Suprapubic skin (tissue), 4 donors: ENCODE data around the gene OR51A2. TPM values are rescaled to one million over a fixed set of nuclear protein-coding genes. Genes with fewer than 3 reads are reported as not detected.

ENCODE experiments used
- DNase-seq, 2 donors: peaks; one replicate each; pipeline ENCODE4 v3.0.0-alpha.2; 2019; ENCODE audit warnings: low spot score in 2 of 2
- H3K27ac ChIP-seq: fragments of 200-600 bp; sonication (generic); one replicate; pipeline ENCODE4 v1.5.1; 2019
- H3K27me3 ChIP-seq: fragments of 200-600 bp; sonication (generic); one replicate; pipeline ENCODE4 v1.5.1; 2019
- H3K36me3 ChIP-seq: fragments of 200-600 bp; sonication (generic); one replicate; pipeline ENCODE4 v1.5.1; 2019
- H3K4me1 ChIP-seq: fragments of 200-600 bp; sonication (generic); one replicate; pipeline ENCODE4 v1.5.1; 2019
- H3K4me3 ChIP-seq: fragments of 200-600 bp; sonication (generic); one replicate; pipeline ENCODE4 v1.5.1; 2019; ENCODE audit warnings: mild to moderate bottlenecking
- H3K9me3 ChIP-seq: fragments of 200-600 bp; sonication (generic); one replicate; pipeline ENCODE4 v1.5.1; 2019
- EP300 ChIP-seq: sonication (generic); formaldehyde crosslinking; IDR thresholded peaks from one replicate; pipeline ENCODE4 v1.6.1; 2017; ENCODE audit warnings: antibody characterized with exemption
- POLR2A ChIP-seq, 2 donors: fragments of 450-650 bp; IDR thresholded peaks; one replicate each; pipeline ENCODE4 v1.6.1; 2017; ENCODE audit warnings: antibody characterized with exemption in 2 of 2, mild to moderate bottlenecking in 2 of 2, moderate library complexity in 2 of 2
- POLR2AphosphoS5 ChIP-seq, 3 donors: sonication (generic); formaldehyde crosslinking; IDR thresholded peaks; one replicate each; pipeline ENCODE4 v1.6.1; 2017; ENCODE audit warnings: antibody characterized with exemption in 3 of 3
- whole genome bisulfite sequencing: methylation state at CpG from one replicate; pipeline ENCODE4 v1.1.5; 2018; 5-methylcytosine and 5-hydroxymethylcytosine counted together
- total RNA-seq, 4 donors: library from RNA; depleted of rRNA; stranded (reverse); fragments of >200 nt; gene quantifications; one replicate each; pipeline ENCODE4 v1.1.0, GENCODE V29; 2016
- TF ChIP-seq, protein P1 (sequence below), 2 donors: fragments of 200-600 bp in 1 of 2; fragments of 450-650 bp in 1 of 2; sonication (generic) in 1 of 2; IDR thresholded peaks; one replicate each; pipeline ENCODE4 v1.5.1; 2016 to 2019; ENCODE audit warnings: antibody characterized with exemption in 2 of 2, mild to moderate bottlenecking in 1 of 2, moderate library complexity in 1 of 2

Gene OR51A2
- total RNA-seq, 4 donors from 2014 or later = not detected

DNA sequence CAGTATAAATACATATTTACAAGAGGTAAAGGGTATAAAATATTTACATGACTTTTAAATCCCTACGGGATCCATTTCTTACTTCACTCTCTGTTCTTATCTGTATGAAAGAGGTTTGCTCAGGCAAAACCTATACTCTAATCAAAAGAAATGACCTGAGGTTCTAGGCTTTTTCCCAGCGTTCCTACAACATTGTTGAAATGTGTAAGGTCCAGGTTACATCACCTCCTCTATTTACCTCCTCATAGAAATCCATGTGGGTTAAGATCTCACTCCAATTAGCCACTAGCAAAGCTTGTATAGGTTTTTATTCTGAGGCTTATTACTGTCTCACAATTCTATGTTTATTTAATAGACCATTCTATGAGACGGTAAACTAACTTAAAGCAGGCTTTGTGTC, 27.2 kb upstream of the OR51A2 start:
- DNase-seq = no peak
- TF ChIP-seq POLR2AphosphoS5 (IDR thresholded peaks at IDR 0.05) (no peak), POLR2A (IDR thresholded peaks at IDR 0.05) (no peak)
- no peaks in the 10 kb centered on the region for H3K9me3 ChIP-seq
- no peak overlapping the region for H3K27ac ChIP-seq
- no peaks in the 10 kb centered on the region for H3K4me1 ChIP-seq
- whole genome bisulfite sequencing = 76% methylated on average over 3 of the region's 3 CpGs
- no peak overlapping the region for H3K4me3 ChIP-seq
- H3K36me3 ChIP-seq = no peaks in the 10 kb centered on the region
- H3K27me3 ChIP-seq = no peaks in the 10 kb centered on the region

DNA sequence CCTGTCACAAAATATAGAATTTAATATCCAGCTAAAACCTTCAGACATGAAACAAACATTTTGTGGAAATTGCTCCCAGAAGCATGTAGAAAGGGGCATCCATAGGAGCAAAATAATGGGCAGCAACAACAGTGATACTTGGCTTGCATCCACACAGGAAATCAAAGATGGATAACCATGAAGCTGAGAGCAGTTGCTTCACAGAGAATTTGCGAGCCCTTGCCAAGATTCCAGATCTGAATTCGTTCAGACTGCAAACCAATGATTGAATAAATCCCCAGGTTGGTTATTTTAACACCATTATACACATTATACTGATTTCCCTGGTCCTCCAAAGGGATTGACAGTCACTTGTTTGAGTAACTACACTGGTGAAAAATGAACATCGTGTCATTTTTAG, 23.5 kb upstream of the OR51A2 start:
- H3K4me3 ChIP-seq = no peak overlapping the region
- H3K27me3 ChIP-seq = no peaks in the 10 kb centered on the region
- no peak for DNase-seq
- TF ChIP-seq POLR2A (IDR thresholded peaks at IDR 0.05) (no peak), EP300 (no peak), POLR2AphosphoS5 (IDR thresholded peaks at IDR 0.05) (no peak)
- TF ChIP-seq, protein P1, sequence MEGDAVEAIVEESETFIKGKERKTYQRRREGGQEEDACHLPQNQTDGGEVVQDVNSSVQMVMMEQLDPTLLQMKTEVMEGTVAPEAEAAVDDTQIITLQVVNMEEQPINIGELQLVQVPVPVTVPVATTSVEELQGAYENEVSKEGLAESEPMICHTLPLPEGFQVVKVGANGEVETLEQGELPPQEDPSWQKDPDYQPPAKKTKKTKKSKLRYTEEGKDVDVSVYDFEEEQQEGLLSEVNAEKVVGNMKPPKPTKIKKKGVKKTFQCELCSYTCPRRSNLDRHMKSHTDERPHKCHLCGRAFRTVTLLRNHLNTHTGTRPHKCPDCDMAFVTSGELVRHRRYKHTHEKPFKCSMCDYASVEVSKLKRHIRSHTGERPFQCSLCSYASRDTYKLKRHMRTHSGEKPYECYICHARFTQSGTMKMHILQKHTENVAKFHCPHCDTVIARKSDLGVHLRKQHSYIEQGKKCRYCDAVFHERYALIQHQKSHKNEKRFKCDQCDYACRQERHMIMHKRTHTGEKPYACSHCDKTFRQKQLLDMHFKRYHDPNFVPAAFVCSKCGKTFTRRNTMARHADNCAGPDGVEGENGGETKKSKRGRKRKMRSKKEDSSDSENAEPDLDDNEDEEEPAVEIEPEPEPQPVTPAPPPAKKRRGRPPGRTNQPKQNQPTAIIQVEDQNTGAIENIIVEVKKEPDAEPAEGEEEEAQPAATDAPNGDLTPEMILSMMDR (IDR thresholded peaks at IDR 0.05) = no peak
- H3K27ac ChIP-seq = no peak overlapping the region
- 46% methylated on average over 3 of the region's 3 CpGs for WGBS
- H3K9me3 ChIP-seq = no peaks in the 10 kb centered on the region
- no peaks in the 10 kb centered on the region for H3K36me3 ChIP-seq
- no peaks in the 10 kb centered on the region for H3K4me1 ChIP-seq

- H3K36me3 ChIP-seq = no peaks in the 10 kb centered on the region
- H3K4me1 ChIP-seq = no peaks in the 10 kb centered on the region
- H3K9me3 ChIP-seq = no peaks in the 10 kb centered on the region
- DNase-seq = no peak
- no peaks in the 10 kb centered on the region for H3K27me3 ChIP-seq
- no peak overlapping the region for H3K4me3 ChIP-seq
- TF ChIP-seq EP300 = no peak
- no peak for TF ChIP-seq POLR2AphosphoS5 (IDR thresholded peaks at IDR 0.05)
- TF ChIP-seq, protein P1 (IDR thresholded peaks at IDR 0.05) = no peak
- no peak for TF ChIP-seq POLR2A (IDR thresholded peaks at IDR 0.05)
- 78% methylated on average over 5 of the region's 5 CpGs for WGBS
- no peak overlapping the region for H3K27ac ChIP-seq
Measured at GRCh38 chr11:4975436-4975835, 19.9 kb upstream of the OR51A2 start.

DNA sequence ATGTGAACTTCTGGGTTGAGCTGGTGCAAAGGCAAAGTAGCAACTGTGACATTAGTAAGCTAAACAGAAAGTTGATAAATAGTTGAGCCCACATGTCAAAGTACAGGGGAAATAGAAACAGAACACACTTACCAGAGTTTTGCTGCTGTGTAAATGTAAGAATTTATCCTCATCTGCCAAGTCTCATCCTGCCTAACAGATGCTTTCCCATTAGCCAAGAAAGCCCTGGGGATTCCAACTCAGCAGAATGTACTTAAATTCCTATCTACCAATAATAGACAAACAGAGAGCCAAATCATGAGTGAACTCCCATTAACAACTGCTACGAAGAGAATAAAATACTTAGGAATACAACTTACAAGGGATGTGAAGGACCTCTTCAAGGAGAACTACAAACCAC, 7.3 kb upstream of the OR51A2 start:
- Histone ChIP-seq H3K4me1 (no peaks in the 10 kb centered on the region), H3K4me3 (no peak overlapping the region), H3K27ac (no peak overlapping the region), H3K36me3 (no peaks in the 10 kb centered on the region), H3K9me3 (no peaks in the 10 kb centered on the region), H3K27me3 (no peaks in the 10 kb centered on the region)
- no peak for DNase-seq
- TF ChIP-seq POLR2AphosphoS5 (IDR thresholded peaks at IDR 0.05) (no peak), POLR2A (IDR thresholded peaks at IDR 0.05) (no peak), EP300 (no peak)
- TF ChIP-seq, protein P1 (IDR thresholded peaks at IDR 0.05) = no peak
- 31% methylated on average over 1 of the region's 1 CpG for WGBS

- Histone ChIP-seq H3K36me3 (no peaks in the 10 kb centered on the region), H3K4me1 (no peaks in the 10 kb centered on the region), H3K27me3 (no peaks in the 10 kb centered on the region), H3K9me3 (no peaks in the 10 kb centered on the region), H3K27ac (no peak overlapping the region), H3K4me3 (no peak overlapping the region)
- 84% methylated on average over 3 of the region's 3 CpGs for WGBS
- DNase-seq = no peak
- TF ChIP-seq POLR2A (IDR thresholded peaks at IDR 0.05) = no peak
- TF ChIP-seq EP300 = no peak
- no peak for TF ChIP-seq POLR2AphosphoS5 (IDR thresholded peaks at IDR 0.05)
- TF ChIP-seq, protein P1 (IDR thresholded peaks at IDR 0.05) = no peak
Measured at GRCh38 chr11:4960877-4961276, 5.4 kb upstream of the OR51A2 start.

- no peaks in the 10 kb centered on the region for H3K27me3 ChIP-seq
- H3K4me3 ChIP-seq = no peak overlapping the region
- no peaks in the 10 kb centered on the region for H3K4me1 ChIP-seq
- WGBS = 79% methylated on average over 4 of the region's 4 CpGs
- H3K9me3 ChIP-seq = no peaks in the 10 kb centered on the region
- TF ChIP-seq EP300 (no peak), POLR2A (IDR thresholded peaks at IDR 0.05) (no peak), POLR2AphosphoS5 (IDR thresholded peaks at IDR 0.05) (no peak)
- TF ChIP-seq, protein P1 (IDR thresholded peaks at IDR 0.05) = no peak
- no peak overlapping the region for H3K27ac ChIP-seq
- DNase-seq = no peak
- no peaks in the 10 kb centered on the region for H3K36me3 ChIP-seq
Measured at GRCh38 chr11:4957396-4957795, 1.9 kb upstream of the OR51A2 start.
